IMR-90 (cell line): Measurements from ENCODE around the gene DCAF11.

Experiments
- FOS ChIP-seq: fragments of 150-350 bp; IDR thresholded peaks from 2 replicates; pipeline ENCODE4 v1.6.1; 2016; ENCODE audit warnings: low read depth, low read length
- RFX5 ChIP-seq: IDR thresholded peaks from 2 replicates; pipeline ENCODE4 v1.8.0; 2012; ENCODE audit warnings: low read depth, mild to moderate bottlenecking, low read length, moderate library complexity
- TF ChIP-seq, protein P1 (sequence below): conservative IDR thresholded peaks from 2 replicates; pipeline ENCODE4 v1.5.1; 2012; ENCODE audit warnings: mild to moderate bottlenecking, low read depth, low read length, improper control_type of control experiment
- TF ChIP-seq, protein P2 (sequence below): fragments of 150-350 bp; IDR thresholded peaks from 2 replicates; pipeline ENCODE4 v1.6.1; 2016; ENCODE audit warnings: low read depth, mild to moderate bottlenecking, low read length, moderate library complexity, borderline replicate concordance

DNA sequence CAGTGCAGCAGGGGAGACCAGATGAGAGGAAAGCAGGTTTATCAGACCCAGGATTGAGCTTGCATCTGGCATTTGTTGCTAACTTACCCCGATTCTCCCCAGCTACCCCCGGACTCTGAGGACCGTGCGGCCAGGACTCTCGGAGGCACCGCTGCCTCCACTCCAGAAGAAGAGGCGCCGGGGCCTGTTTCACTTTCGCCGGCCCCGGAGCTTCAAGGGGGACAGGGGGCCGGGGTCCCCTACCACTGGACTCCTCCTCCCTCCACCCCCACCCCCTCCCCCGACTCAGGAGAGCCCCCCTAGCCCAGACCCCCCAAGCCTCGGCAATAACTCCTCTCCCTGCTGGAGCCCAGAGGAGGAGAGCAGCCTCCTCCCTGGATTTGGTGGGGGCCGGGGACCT is 49.7 kb upstream of the DCAF11 start:
- TF ChIP-seq RFX5 (no peak), FOS (no peak)
- TF ChIP-seq, protein P1, sequence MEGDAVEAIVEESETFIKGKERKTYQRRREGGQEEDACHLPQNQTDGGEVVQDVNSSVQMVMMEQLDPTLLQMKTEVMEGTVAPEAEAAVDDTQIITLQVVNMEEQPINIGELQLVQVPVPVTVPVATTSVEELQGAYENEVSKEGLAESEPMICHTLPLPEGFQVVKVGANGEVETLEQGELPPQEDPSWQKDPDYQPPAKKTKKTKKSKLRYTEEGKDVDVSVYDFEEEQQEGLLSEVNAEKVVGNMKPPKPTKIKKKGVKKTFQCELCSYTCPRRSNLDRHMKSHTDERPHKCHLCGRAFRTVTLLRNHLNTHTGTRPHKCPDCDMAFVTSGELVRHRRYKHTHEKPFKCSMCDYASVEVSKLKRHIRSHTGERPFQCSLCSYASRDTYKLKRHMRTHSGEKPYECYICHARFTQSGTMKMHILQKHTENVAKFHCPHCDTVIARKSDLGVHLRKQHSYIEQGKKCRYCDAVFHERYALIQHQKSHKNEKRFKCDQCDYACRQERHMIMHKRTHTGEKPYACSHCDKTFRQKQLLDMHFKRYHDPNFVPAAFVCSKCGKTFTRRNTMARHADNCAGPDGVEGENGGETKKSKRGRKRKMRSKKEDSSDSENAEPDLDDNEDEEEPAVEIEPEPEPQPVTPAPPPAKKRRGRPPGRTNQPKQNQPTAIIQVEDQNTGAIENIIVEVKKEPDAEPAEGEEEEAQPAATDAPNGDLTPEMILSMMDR: no peak
- TF ChIP-seq, protein P2, sequence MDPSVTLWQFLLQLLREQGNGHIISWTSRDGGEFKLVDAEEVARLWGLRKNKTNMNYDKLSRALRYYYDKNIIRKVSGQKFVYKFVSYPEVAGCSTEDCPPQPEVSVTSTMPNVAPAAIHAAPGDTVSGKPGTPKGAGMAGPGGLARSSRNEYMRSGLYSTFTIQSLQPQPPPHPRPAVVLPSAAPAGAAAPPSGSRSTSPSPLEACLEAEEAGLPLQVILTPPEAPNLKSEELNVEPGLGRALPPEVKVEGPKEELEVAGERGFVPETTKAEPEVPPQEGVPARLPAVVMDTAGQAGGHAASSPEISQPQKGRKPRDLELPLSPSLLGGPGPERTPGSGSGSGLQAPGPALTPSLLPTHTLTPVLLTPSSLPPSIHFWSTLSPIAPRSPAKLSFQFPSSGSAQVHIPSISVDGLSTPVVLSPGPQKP: no peak
